ENCODE data around the gene THAP10.

GRCh38 chr15:70851889-70852288, 40.3 kb downstream of the THAP10 start:
- no peak for TF ChIP-seq POLR2A (IDR thresholded peaks at IDR 0.05; ENCODE audit: low read length)
- no peak for TF ChIP-seq E2F6 (IDR thresholded peaks at IDR 0.05; ENCODE audit: borderline replicate concordance, low read depth)
- TF ChIP-seq CTCF (IDR thresholded peaks at IDR 0.05): no peak
- TF ChIP-seq CBX8 (IDR thresholded peaks at IDR 0.05): no peak
- no peak for TF ChIP-seq HOXB13 (CRISPR knock-in tag; IDR thresholded peaks at IDR 0.05; ENCODE audit: low read depth)

Measured in A549 (cell line).